HG02623 (cell line): Measurements from ENCODE around the gene CCDC106.
A peak's percentile ranks its signal among the peaks of the same experiment; 100 is the strongest.

Experiments
- ATAC-seq: cut with Tn5 transposase; IDR thresholded peaks from one replicate; pipeline ENCODE4 v1.9.1; 2021; ENCODE audit warnings: moderate library complexity; ENCODE audit not compliant: unreplicated experiment

Gene CCDC106

DNA sequence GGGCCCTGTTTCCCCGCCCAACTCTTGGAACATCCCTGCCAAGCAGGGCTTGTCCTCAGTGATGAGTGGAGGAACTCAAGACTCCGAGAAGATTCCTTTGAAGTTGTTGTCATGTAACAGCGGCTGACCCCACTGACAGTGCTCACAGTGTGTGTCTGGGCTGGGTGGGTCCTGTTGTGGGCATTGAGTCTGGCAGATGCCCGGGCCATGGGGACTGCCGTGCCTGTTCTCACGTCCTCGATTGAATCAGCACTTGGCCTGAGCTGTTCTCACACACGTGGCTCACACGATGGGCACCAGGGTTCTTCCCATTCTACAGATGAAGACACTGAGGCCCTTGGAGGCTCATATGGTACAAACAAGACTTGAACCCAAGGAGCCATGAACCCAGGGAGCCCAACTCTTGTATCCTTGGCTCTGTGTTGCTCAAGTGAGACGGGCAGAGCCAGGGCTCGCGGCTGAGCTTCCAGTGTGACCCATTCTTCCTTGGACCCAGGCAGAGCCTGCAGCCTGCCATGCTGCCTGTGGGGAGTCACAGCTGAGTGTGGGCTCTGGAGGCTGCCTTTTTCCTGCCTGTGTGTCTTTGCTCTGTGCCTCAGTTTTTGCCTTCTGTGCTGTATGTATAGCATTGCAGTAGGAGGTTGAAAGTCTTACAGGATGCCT, 18.5 kb downstream of the CCDC106 start:
- ATAC-seq, result no peak

GRCh38 chr19:55667006-55667381, 19.0 kb downstream of the CCDC106 start:
- no peak for ATAC-seq

GRCh38 chr19:55667511-55667910, 19.5 kb downstream of the CCDC106 start:
- ATAC-seq, result no peak

DNA sequence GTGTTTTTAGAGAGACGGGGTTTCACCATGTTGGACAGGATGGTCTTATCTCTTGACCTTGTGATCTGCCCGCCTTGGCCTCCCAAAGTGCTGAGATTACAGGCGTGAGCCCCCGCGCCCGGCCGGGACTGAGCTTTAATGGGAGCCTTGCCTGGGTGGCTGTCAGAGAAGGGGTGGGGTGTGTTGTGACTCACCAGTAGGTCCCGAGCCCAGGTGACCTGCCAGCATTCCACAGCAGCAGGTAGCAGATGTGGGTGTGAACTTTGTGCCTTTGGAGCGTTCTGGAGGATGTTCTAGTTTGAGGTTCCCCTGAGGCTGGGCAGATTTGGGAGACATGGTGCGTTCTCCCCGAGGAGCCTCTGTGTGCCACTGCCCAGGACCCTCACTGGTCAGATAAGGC, 19.9 kb downstream of the CCDC106 start:
- no peak for ATAC-seq

DNA sequence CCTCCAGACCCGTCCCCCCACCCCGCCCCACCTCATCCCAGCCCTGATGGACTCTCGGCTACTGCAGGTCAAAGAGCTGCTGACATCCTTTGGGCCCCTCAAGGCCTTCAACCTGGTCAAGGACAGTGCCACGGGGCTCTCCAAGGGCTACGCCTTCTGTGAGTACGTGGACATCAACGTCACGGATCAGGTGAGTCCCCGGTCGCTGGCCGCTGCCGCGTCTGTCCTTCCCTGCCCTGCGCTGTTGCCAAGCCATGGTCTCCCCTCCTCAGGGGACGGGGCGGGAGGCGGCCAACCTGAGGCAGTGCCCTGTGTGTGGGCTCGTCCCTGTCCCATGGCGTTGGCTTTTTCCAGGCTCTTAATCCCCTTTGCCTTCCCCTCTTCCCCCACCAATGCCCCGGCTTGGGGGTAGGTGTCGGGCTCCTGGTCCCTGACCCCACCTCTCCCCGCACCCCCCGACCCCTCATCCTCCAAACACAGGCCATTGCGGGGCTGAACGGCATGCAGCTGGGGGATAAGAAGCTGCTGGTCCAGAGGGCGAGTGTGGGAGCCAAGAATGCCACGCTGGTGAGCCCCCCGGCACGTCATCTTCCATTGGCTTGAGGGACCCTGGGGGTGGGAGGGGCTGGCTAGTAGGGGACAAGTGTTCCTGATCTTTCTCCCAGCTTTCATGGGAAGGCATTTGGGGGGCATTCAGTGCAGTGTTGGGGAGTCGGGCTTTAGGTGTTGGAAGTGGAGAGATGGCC, 20.8 kb downstream of the CCDC106 start:
- ATAC-seq, result no peak

- ATAC-seq, result no peak
These were observed 21.6 kb downstream of the CCDC106 start for GRCh38 chr19:55669418-55670279.

DNA sequence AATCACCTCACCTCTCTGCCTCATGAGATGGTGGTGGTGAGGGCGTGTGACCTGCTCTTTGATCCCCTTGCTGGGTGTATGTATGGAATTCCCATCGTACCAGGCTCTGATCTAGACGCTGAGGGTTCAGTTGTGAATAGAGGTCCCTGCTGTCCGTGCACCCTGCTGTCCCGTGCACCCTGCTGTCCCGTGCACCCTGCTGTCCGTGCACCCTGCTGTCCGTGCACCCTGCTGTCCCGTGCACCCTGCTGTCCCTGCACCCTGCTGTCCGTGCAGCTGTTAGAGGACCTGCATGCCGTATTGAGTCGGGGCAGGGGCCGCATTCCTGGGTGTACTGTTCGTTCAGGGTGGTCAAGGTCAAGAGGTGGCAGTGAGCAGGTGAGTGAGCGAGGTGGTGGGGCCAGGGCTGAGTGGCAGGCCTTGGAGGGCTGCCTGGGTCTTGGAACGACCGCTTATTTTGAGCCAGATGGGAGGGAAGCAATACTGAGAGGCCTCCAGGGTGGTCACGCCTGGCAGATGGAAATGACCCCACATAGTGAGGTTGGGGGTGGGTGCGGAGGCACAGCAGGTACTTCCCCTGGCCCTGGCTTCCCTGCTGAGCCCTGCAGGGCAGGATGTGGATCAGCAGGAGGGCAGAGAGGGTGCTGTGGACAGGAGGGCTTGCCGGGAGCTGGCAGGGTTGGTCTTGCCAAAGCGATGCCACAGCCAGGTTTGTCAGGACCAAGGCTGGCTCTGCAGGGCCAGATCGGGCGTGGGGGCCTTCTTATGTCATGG, 22.5 kb downstream of the CCDC106 start:
- no peak for ATAC-seq

DNA sequence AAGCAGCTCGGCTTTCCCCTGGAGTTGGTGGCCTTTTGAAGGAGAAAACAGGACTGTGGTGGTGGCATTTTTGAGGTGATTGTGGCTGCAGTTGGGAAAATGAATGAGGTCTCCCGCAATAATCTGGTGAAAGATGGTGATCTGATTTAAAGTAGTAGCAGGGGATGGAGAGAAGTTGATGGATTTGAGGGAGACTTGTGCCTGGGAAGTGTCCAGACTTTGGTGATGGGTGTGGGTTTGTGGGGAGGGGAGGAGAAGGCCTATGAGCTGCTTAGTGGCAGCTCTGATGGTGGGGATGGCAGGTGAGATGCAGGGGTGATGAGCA, 23.0 kb downstream of the CCDC106 start:
- ATAC-seq, result no peak

DNA sequence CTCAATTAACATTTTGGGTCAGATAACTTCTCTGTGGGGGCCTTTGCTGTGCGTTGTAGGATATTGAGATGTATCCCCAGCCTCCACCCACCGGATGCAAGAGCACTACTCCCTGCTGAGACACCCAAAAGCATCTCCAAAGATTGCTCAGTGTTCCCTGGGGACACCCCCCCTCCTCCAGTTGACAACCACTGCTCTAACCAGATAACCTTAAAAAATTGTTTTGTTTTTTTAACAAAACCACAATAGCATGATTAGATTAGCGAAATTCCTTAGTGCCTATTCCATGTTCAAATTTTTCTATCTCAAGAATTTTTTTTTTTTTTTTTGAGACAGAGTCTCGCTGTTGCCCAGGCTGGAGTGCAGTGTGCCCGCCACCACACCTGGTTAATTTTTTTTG, 24.4 kb downstream of the CCDC106 start:
- ATAC-seq, result no peak

GRCh38 chr19:55673465-55673864, 25.5 kb downstream of the CCDC106 start:
- ATAC-seq, result no peak

GRCh38 chr19:55673889-55674288, 25.9 kb downstream of the CCDC106 start:
- ATAC-seq, result no peak

DNA sequence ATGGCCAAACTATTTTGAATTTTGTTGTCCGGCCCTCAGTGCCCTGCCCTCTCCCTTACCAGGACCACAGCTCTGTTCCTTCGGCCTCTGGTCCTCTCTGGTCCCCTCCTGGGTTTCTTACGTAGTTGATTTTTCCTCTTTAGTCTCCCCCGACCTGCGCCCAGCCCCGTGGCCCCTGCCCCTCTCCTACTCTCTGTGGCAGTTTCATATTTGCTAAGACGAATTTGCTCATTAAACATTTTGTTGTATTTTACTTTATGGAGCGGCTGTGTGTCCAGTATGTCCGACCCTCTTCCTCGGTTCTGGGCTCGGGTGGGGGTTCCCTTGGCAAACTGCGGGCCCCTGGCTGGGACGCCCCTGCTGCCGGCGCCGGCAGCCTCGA, 26.4 kb downstream of the CCDC106 start:
- no peak for ATAC-seq

DNA sequence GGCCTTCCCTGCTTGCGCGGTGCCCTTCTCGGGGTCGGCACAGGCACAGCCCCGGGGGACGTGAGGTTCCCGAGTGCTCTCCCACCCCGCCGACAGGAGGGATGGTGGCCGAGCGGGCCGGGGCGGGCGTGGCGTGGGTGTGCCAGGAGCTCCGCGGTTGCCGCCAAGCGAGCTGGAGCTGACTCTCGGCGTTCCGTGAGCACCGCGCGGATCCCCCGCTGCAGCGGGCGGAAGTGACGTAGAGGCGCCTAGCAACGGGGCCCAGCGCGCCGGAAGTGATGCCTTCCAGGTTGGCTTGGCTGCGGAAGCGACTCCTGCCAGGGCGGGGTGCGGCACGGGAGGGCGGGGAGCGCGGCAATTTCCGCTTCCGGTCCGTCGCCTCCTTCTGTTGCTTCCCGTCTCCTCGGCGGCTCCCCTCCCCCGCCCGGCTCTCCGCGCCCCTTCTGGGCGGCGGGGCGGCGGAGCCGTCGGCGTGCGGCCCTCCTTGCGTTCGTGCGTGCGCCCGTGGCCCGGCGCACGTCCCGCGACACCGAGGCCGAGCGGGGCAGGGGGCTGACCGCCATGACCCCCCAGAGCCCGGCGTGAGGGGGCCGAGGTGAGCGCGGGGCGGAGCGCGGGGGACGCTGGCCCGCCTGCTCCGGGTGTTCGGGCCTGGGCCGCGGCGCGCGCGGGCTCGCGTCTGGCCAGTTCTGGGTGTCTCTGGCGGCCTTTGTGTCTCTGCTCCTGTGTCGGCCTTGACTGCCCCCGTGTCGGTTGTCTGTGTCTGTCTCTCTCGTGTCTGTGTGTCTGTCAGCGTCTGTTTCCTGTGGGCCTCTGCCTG, 27.0 kb downstream of the CCDC106 start, which contains the start of gene EPN1:
Gene EPN1 (plus strand): TSS at position 386 of the 820 bp plus-strand sequence. CDS start 3,402 bp downstream, outside the sequence.
- ATAC-seq, result peak; percentile 66

DNA sequence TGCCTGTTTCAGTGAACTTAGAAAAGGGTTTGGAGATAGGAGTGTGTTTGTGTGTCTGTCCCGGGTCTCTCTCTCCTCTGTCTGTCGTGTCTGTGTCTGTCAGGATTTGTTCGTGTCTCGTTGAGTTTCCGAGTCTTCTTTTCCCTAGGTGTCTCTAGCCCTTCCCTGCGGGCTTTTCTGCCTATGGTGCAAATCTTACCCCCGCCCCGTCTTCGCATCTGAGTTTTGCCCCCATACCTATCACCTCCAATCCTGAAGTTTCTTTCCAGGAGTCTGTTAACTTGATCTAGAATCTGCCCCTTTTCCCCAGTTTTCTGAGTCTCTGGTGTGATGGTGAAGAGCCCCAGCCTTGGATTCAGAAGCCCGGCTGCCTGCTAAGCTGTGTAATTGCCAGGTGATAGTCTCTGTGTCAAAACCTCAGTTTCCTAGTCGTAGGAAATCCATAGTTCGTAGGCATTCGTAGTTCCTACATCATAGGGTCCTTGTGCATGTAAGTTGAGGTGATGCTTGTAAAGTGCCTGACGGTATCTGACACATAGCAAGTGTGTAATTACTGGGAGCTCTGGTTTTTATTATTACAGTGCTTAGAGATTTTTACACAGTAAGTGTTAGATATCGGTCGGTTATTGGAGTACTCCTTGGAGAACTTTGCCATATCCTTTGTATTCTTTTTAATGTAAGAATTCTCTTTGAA, 27.8 kb downstream of the CCDC106 start:
- ATAC-seq, result no peak

- ATAC-seq, result no peak
These were observed 28.4 kb downstream of the CCDC106 start for GRCh38 chr19:55676383-55676782.

DNA sequence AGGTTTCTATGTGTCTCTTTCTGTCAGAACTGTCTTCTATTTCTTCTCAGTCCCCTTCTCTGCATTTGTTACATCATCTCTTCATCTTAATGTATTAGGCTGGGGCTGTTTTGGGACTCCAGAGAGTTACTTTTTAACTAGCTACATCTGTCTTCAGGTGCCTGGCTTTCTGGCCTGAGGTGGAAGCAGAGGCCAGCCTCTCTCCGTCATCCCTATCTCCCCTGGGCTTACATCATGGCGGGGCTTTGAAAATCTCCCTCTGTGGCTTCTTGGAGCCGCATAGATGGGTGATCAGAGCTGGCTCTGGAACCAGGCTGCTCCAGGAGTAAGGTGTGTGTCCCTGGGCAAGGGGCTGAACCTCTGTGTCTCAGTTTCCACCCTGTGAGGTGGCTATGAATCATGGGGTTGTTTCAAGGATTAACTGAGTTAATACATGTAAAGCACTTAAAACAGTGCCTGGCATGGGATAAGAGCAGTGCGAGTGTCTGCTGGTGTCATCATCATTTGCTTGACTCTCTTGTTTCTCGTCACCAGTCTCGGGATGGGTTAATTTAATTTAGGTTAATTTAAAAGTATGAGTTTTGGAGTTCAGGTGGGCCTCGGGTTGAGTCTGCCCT, 29.0 kb downstream of the CCDC106 start:
- ATAC-seq, result no peak

GRCh38 chr19:55677572-55678028, 29.6 kb downstream of the CCDC106 start:
- ATAC-seq, result no peak

DNA sequence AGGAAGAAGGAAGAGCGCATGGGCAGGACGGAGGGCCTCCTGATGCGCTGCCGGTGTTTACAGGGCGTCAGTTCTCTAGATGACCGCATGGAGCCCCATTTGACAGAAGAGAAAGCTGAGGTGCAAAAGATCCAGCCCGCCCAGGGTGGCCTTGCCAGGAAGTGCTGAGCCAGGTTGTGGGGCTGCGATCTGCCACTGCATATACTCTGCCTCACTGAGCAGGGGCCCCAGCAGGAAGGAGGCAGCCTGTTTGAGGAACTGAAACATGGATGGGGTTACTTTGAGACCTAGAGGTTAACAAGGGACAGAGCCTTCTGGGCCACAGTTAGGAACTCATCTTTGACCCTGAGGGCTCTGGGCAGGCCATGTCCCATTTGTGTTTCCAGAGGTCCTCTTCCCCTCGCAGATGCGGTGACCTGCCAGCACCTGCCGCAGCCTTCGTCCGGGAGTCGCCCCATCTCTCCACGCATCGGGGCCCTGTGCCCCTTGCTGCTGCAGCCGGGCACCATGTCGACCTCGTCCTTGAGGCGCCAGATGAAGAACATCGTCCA, 30.2 kb downstream of the CCDC106 start:
- ATAC-seq, result peak; percentile 59
